ENCODE measurements around the gene OR52E2.

GRCh38 chr11:5088556-5088955 is 29.1 kb upstream of the OR52E2 start:
- TF ChIP-seq, protein P1, sequence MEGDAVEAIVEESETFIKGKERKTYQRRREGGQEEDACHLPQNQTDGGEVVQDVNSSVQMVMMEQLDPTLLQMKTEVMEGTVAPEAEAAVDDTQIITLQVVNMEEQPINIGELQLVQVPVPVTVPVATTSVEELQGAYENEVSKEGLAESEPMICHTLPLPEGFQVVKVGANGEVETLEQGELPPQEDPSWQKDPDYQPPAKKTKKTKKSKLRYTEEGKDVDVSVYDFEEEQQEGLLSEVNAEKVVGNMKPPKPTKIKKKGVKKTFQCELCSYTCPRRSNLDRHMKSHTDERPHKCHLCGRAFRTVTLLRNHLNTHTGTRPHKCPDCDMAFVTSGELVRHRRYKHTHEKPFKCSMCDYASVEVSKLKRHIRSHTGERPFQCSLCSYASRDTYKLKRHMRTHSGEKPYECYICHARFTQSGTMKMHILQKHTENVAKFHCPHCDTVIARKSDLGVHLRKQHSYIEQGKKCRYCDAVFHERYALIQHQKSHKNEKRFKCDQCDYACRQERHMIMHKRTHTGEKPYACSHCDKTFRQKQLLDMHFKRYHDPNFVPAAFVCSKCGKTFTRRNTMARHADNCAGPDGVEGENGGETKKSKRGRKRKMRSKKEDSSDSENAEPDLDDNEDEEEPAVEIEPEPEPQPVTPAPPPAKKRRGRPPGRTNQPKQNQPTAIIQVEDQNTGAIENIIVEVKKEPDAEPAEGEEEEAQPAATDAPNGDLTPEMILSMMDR (IDR thresholded peaks at IDR 0.05; ENCODE audit: insufficient read depth, low read depth, low read length), result no peak
- TF ChIP-seq EZH2 (IDR thresholded peaks at IDR 0.05; ENCODE audit: insufficient read depth, low read length), result no peak
